Activated CD4-positive, alpha-beta T cell treated with anti-CD3 and anti-CD28 coated beads, Interleukin-2, Interleukin-4, amounts not matched to agents 100 ng/mL and 50 ng/mL, durations not matched to agents 16 hours and 8 hours (primary cell): ENCODE results near the gene EPHB1.
"Not testable (repeated sequence)": the region's sequence is repeated elsewhere in the genome, so short reads cannot be mapped to it uniquely, and the experiment has no call there.

Source experiments
- DNase-seq: peaks from one replicate; pipeline ENCODE4 v3.0.0-alpha.2; 2020; ENCODE audit warnings: low spot score

Gene EPHB1

DNA sequence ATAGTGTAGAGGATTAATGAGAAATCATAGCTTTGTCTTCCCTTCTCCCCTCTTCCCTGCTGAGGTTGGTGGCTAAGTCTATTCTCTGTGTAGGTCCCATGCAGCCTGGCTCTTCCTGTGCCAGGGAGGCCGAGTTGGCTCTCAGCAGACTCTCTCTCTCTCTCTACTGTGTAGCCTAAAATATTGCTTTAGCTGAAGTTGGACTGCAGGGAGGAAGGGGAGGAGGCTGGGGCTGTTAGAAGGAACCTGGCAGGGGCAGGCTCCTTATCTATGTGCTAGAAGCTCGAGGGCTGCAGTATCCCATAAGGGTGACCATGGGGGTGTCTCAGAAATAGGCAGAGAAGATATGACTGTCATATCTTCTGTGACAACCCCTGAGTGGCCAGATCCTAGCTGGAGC is 160.8 kb downstream of the EPHB1 start:
- no peak for DNase-seq

- no peak for DNase-seq
Measured at GRCh38 chr3:134956395-134956794, 161.3 kb downstream of the EPHB1 start.

DNA sequence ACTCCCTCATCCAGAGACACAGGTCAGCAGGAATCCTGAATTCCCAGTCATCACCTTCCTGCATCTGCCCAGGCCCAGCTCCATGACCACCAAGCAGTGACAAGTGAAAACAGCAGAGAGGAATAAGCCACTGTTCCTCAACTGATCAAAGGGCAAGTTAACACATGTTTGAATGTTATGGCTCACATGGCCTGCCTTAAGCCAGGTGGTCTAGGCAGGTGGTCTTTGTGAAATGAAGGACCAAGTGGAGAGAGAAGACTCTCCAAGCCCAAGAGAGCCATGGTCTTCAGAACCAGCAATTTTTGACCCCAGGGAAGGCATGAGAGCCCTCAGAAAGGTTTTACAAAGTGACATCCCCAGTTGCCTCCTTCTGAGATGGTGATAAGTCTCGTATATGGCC is 161.8 kb downstream of the EPHB1 start:
- DNase-seq = no peak

DNA sequence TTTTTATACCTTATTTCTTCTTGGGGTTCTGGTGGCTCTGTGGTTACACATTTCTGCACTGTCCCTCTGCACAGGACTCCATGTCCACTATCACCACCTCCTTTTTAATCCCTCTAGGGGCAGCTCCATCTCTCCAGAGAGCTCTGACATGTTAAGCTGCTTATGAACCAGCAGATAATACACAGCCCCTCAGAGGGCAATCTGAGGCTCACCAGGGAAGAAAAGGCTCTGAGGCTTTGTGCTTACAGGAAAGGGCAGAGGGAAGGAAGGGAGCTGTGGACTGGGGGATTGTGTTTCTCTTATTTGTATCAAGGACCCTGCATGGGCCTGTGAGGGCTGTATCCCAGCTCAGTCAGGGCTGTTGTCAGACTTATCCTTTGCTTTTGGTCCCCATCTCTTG is 164.5 kb downstream of the EPHB1 start:
- no peak for DNase-seq

DNA sequence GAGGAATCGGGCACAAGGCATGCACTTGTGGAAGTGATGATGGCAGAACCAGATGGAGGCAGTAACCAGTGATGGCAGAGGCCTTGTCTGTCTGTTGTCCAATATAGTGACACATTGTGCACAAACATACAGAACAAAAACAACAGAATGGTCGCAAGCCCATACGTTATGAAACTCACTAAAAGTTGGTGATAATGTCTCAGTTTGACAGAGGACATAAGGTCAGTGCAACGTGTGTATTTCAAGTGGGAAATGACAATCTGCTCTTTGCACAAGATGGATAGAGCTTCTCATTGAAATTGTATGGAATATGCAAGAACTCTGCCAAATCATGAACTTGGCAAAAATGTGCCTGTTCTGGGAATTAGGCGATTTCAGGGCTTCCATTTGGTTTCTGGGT is 169.2 kb downstream of the EPHB1 start:
- DNase-seq = no peak

DNA sequence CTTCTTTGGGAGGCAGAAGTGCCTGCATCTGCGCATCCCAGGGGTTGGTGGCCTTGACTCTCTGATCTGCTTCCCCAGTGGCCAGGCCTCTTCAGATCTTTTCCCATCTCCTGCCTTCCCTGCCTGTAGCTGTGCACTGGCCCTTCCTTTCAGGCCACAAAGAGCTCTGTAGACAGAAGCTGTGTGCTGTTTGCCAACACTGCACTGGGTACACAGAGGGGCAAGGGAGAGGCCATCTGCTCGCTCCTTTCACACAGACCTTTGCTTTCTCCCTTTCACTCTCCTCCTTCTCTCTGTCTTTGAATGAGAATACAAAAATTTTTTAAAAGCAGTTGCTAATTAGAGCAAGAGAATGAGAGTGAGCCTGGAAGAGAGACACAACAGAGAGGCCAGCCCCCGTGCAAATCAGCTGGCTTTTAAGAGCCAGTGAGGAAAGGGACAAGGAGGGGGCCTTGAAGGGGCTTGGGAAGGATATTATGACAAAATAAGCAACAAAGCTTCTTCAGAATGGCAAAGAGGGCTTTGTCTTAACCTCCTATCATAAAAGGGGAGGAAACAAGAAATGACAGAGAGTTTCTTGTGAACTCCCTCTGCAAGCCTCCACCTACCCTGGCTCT is 170.9 kb downstream of the EPHB1 start:
- DNase-seq = no peak

DNA sequence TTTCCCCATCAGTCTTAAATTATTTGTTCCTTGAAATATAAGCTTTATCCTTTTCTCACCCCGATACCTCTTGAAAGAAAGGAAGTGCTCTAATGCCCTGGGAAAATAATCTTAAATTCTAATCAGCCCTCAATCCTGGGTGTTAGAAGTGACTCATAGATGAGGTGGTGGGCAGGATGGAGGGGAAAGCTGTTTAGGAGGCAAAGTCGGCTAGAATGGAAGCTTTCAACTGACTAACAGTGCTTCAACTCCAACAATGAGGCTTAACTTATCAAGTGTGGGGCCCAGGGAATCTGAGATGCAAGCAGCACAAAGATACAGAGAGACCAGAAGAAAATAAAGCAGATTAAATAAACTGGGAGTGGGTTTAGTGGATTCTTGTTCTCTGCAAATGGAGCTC is 175.8 kb downstream of the EPHB1 start:
- DNase-seq = no peak

DNA sequence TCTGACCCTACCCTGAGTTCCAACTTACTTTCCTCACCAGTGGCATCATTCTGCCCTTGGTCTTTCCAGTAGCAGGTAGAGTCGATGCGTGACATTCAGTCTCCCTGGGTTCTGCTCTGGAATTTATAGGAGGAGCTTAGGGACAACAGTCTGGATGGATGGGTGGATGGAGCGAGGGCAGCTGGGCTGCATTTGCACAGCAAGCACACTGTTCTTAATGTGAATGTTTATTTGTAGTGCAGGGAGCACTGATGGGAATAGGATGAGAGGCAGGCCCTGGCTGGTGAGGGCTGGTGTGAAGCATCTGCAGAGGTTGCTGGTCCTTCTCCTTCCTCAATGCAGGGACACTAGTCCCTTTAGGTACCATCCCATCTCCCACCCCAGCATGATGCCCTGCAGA is 176.2 kb downstream of the EPHB1 start:
- DNase-seq = no peak

DNA sequence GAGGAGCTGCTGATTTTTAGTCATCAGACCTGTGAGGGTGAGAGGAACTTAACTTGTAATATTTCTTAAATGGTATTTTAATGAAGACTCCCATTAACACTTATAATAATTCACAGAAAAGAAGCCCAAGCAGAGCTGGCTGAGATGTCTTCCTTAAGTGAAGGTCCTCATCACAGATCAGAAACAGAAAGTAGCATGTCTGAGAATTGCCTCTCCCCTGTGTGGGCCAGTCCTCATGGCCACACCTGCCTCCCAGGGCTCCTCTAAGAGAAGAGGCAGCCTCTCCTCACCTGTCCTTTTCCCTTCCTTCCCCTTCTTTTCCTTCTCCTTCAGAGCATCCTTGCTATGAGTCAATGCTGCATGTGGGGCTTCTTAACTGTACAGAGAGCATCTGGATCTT is 176.8 kb downstream of the EPHB1 start:
- not testable (repeated sequence) for DNase-seq

GRCh38 chr3:134972836-134973455 is 177.9 kb downstream of the EPHB1 start:
- no peak for DNase-seq

- no peak for DNase-seq
Measured at GRCh38 chr3:134974624-134975023, 179.6 kb downstream of the EPHB1 start.

DNA sequence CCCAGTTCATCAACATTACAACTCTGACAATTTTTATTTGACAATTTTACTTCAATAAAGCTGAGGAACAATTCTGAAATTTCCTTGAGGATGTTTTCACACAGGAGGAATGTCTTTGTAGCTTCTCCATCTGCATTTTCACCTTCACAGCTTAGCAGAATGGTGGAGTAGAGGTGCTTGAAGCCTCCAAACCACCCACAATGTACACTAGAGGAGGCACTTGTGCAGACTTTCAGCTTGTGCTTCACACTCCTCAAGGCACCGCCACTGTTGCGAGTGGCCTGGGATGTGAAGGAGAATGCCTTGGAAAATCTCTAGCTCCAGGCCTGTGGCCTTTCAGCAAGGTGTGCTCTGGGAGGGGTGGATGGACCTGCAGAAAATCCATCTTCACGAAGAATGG is 181.9 kb downstream of the EPHB1 start:
- no peak for DNase-seq

DNA sequence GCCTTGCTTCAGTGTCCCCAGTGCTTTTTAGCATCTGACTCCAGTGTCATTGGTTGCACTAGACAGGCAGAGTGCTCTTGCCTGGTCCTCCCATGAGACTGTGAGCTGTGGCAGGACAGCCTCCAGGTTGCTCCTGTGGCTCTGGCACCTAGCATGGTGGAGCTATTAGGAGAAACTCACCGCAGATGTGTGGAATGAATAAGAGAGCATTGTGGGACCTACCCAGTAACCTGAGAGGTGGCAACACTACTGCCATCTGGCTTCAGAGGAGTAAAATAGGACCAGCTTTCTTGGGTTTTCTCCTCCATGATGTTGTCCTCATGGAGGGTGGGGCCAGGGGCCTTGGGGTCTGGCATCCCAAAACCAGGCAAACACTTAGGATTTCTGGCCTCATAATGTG is 183.6 kb downstream of the EPHB1 start:
- no peak for DNase-seq

- DNase-seq = no peak
Measured at GRCh38 chr3:134985864-134986715, 191.0 kb downstream of the EPHB1 start.

DNA sequence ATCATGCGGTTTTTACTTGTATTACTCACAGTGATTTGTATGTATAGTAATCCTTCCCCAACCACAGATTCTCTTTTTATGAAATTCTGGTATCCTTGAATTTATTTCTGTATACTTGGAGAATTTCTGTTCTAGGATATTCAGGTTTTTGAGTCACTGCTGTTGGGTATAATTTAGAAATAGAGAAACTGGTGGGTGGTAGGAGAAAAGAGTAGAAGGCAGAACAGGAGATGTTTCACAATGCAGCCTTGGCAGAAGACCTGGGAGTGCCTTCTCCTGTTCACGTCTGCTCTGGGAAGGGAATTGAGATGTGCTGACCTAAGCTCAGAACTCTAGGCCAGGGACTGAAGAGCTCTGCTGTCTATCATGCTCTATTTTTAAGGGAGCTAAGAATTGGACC is 193.6 kb downstream of the EPHB1 start:
- DNase-seq = no peak

- DNase-seq = no peak
Measured at GRCh38 chr3:134991003-134991402, 195.9 kb downstream of the EPHB1 start.

- DNase-seq = no peak
Measured at GRCh38 chr3:134991472-134992010, 196.5 kb downstream of the EPHB1 start.

- no peak for DNase-seq
Measured at GRCh38 chr3:134992180-134992579, 197.1 kb downstream of the EPHB1 start.

DNA sequence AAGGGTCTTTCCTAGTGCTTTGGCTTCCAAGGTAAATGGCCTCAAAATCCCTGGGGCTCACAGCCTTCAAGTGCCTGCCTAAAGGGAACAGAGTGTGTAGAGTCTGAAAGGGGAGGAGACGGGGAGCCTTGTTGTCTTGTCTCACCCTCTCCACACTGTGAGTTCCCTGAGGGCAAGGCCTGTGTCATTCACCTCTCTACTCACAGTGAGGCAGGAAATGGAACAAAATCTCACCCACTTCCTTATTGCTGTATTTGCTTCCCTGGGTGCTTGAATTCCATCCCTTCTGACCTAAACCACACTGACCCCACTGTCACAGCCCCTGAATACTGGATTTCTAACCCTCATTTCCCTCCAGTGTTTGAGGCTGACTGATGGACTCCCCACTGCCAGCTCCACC is 197.5 kb downstream of the EPHB1 start:
- no peak for DNase-seq

GRCh38 chr3:134993011-134993410 is 198.0 kb downstream of the EPHB1 start:
- DNase-seq = no peak

DNA sequence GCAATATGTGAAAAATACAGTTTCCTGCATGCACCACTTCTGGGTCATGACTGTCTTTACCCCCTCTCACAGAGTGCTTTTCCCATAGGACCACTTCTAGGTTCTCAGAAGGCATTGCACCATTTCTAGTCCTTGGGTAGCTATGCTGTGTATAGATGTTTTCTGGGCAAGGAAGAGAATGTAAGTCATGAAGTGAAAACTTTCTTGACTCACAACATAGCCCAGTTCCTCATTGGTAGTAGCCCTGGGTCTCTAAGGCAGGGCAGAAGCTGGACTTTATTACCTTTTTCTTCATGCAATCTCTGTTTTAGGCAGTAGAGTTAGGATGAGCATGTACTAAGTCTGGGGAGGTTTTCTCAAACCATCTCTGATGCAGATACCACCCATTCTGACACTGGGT is 203.1 kb downstream of the EPHB1 start:
- no peak for DNase-seq

- DNase-seq = no peak
Measured at GRCh38 chr3:134998855-134999254, 203.8 kb downstream of the EPHB1 start.

DNA sequence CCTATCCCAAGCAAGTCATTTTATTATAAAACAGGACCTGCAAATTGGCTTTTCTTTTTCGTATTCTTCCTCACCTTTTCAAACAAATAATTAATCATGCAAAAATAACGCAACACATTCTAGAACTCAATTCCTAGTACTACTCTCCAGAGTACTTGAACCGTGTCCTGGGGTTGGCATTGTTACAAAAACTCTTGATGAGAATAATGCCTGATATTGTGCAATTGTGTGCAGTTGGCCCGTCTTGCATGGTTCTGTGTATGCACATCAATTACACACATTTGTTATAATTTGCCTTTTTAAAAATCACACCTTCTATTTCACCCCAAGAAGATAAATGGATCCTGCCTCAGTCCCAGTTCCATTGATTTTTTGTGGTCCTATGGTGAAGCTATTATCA is 205.4 kb downstream of the EPHB1 start:
- DNase-seq = no peak
